Measurements from ENCODE around the gene SGK1.

SGK1 gene

DNA sequence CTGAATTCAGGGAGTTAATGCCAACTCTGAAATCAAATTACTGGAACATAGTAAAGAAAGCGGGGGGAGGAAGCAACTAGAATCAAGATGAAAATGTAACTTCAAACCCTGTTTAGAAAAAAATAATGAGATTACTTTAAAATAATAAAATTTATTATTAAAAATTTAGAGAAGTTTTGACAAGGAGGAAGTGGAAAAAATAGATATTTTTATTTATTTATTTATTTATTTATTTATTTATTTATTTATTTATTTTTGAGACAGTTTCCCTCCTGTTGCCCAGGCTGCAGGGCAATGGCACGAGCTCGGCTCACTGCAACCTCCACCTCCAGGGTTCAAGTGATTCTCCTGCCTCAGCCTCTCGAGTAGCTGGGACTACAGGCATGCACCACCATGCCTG, 82.6 kb downstream of the SGK1 start (continued):
- TF ChIP-seq, protein P1, sequence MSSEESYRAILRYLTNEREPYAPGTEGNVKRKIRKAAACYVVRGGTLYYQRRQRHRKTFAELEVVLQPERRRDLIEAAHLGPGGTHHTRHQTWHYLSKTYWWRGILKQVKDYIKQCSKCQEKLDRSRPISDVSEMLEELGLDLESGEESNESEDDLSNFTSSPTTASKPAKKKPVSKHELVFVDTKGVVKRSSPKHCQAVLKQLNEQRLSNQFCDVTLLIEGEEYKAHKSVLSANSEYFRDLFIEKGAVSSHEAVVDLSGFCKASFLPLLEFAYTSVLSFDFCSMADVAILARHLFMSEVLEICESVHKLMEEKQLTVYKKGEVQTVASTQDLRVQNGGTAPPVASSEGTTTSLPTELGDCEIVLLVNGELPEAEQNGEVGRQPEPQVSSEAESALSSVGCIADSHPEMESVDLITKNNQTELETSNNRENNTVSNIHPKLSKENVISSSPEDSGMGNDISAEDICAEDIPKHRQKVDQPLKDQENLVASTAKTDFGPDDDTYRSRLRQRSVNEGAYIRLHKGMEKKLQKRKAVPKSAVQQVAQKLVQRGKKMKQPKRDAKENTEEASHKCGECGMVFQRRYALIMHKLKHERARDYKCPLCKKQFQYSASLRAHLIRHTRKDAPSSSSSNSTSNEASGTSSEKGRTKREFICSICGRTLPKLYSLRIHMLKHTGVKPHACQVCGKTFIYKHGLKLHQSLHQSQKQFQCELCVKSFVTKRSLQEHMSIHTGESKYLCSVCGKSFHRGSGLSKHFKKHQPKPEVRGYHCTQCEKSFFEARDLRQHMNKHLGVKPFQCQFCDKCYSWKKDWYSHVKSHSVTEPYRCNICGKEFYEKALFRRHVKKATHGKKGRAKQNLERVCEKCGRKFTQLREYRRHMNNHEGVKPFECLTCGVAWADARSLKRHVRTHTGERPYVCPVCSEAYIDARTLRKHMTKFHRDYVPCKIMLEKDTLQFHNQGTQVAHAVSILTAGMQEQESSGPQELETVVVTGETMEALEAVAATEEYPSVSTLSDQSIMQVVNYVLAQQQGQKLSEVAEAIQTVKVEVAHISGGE (tag by site-specific recombination; conservative IDR thresholded peaks at IDR 0.05; ENCODE audit: low read depth), result peak; percentile 83
- TF ChIP-seq ZBTB21 (tag by site-specific recombination; IDR thresholded peaks at IDR 0.05) (peak; percentile 37; the same call in 1 of the 2 replicates), ZNF510 (tag by site-specific recombination; IDR thresholded peaks at IDR 0.05; ENCODE audit: insufficient replicate concordance) (peak; percentile 83), ZNF560 (tag by site-specific recombination; IDR thresholded peaks at IDR 0.05; ENCODE audit: borderline replicate concordance) (peak; percentile 74; the same call in 1 of the 2 replicates), ZNF529 (tag by site-specific recombination; IDR thresholded peaks at IDR 0.05; ENCODE audit: insufficient replicate concordance) (peak; percentile 78), ZNF433 (tag by site-specific recombination; IDR thresholded peaks at IDR 0.05; ENCODE audit: low read depth) (0 out of 2 replicates have a peak, but pooled peaks have one; percentile 36), ZNF555 (tag by site-specific recombination; conservative IDR thresholded peaks at IDR 0.05) (peak; percentile 98), ZNF140 (tag by site-specific recombination; IDR thresholded peaks at IDR 0.05) (peak; percentile 67; the same call in 1 of the 2 replicates), ZNF366 (tag by site-specific recombination; conservative IDR thresholded peaks at IDR 0.05) (0 out of 2 replicates have a peak, but pooled peaks have one; percentile 18), ZNF266 (tag by site-specific recombination; IDR thresholded peaks at IDR 0.05; ENCODE audit: low read depth) (peak; percentile 35; the same call in 1 of the 2 replicates), ZNF292 (tag by site-specific recombination; IDR thresholded peaks at IDR 0.05; ENCODE audit: borderline replicate concordance, low read depth) (0 out of 2 replicates have a peak, but pooled peaks have one; percentile 34), ZNF426 (tag by site-specific recombination; IDR thresholded peaks at IDR 0.05) (peak; percentile 98), ZNF404 (tag by site-specific recombination; IDR thresholded peaks at IDR 0.05) (0 out of 2 replicates have a peak, but pooled peaks have one; percentile 46), ZNF202 (tag by site-specific recombination; IDR thresholded peaks at IDR 0.05; ENCODE audit: borderline replicate concordance) (0 out of 2 replicates have a peak, but pooled peaks have one; percentile 39), ZNF121 (tag by site-specific recombination; IDR thresholded peaks at IDR 0.05) (0 out of 2 replicates have a peak, but pooled peaks have one; percentile 25), ZNF558 (tag by site-specific recombination; IDR thresholded peaks at IDR 0.05) (peak; percentile 78; the same call in 1 of the 2 replicates), ZNF623 (tag by site-specific recombination; IDR thresholded peaks at IDR 0.05) (peak; percentile 85)
- TF ChIP-seq, protein P2, sequence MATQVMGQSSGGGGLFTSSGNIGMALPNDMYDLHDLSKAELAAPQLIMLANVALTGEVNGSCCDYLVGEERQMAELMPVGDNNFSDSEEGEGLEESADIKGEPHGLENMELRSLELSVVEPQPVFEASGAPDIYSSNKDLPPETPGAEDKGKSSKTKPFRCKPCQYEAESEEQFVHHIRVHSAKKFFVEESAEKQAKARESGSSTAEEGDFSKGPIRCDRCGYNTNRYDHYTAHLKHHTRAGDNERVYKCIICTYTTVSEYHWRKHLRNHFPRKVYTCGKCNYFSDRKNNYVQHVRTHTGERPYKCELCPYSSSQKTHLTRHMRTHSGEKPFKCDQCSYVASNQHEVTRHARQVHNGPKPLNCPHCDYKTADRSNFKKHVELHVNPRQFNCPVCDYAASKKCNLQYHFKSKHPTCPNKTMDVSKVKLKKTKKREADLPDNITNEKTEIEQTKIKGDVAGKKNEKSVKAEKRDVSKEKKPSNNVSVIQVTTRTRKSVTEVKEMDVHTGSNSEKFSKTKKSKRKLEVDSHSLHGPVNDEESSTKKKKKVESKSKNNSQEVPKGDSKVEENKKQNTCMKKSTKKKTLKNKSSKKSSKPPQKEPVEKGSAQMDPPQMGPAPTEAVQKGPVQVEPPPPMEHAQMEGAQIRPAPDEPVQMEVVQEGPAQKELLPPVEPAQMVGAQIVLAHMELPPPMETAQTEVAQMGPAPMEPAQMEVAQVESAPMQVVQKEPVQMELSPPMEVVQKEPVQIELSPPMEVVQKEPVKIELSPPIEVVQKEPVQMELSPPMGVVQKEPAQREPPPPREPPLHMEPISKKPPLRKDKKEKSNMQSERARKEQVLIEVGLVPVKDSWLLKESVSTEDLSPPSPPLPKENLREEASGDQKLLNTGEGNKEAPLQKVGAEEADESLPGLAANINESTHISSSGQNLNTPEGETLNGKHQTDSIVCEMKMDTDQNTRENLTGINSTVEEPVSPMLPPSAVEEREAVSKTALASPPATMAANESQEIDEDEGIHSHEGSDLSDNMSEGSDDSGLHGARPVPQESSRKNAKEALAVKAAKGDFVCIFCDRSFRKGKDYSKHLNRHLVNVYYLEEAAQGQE (tag by site-specific recombination; IDR thresholded peaks at IDR 0.05), result peak; percentile 80
- TF ChIP-seq, protein P3, sequence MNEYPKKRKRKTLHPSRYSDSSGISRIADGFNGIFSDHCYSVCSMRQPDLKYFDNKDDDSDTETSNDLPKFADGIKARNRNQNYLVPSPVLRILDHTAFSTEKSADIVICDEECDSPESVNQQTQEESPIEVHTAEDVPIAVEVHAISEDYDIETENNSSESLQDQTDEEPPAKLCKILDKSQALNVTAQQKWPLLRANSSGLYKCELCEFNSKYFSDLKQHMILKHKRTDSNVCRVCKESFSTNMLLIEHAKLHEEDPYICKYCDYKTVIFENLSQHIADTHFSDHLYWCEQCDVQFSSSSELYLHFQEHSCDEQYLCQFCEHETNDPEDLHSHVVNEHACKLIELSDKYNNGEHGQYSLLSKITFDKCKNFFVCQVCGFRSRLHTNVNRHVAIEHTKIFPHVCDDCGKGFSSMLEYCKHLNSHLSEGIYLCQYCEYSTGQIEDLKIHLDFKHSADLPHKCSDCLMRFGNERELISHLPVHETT (tag by site-specific recombination; IDR thresholded peaks at IDR 0.05), result peak; percentile 70; the same call in 1 of the 2 replicates

Data from HEK293 (cell line).